ENCODE measurements around the gene CFAP91. TPM values are rescaled to one million over a fixed set of nuclear protein-coding genes. Genes with fewer than 3 reads are reported as not detected.
A peak's percentile ranks its signal among the peaks of the same experiment; 100 is the strongest.

The CFAP91 gene
- total and polyA plus RNA-seq, 4 donors = 0.50 to 8.5 (median 3.7) TPM

DNA sequence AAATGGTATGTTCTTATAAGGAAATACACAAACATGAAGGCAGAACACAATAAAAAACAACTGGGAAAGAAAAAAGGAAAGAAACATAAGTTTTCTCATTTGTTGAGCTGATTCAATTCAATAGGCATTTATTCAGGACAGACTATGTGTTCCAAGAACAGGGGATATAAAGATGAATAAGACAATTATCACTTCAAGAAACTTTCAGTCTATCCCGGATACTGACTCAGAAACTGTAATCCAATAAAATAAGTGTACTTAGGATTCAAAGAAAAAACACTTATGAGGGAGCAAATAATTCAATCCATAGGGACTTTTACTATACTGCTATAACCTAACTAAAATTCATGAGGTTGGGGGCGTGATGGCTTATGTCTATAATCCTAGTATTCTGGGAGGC lies 38.9 kb upstream of the CFAP91 start:
- H3K27ac ChIP-seq (ENCODE audit: low read depth in 1 of 2, low read length in 2 of 2) = no peak overlapping the region
- ATAC-seq (ENCODE audit: low FRiP score) (no peak), DNase-seq (no peak)
- H3K27me3 ChIP-seq (ENCODE audit: control insufficient read depth in 1 of 2, insufficient read depth in 2 of 2, low read length in 1 of 2) = no peaks in the 10 kb centered on the region
- no peak overlapping the region for H3K4me3 ChIP-seq (ENCODE audit: low read length in 2 of 2)
- no peaks in the 10 kb centered on the region for H3K36me3 ChIP-seq (ENCODE audit: control insufficient read depth in 1 of 2, insufficient read depth in 2 of 2, low read length in 1 of 2)
- 84 to 86% methylated on average over 2 of the region's 2 CpGs for WGBS, 2 donors
- no peaks in the 10 kb centered on the region for H3K9me3 ChIP-seq (ENCODE audit: control insufficient read depth, low read length)
- peaks cover 3 to 5% of the 10 kb centered on the region in 2 donors for H3K4me1 ChIP-seq (ENCODE audit: control insufficient read depth in 1 of 2, insufficient read depth in 2 of 2, low read length in 2 of 2)
- intact Hi-C loops (cut with DNase I) = no loop called here

DNA sequence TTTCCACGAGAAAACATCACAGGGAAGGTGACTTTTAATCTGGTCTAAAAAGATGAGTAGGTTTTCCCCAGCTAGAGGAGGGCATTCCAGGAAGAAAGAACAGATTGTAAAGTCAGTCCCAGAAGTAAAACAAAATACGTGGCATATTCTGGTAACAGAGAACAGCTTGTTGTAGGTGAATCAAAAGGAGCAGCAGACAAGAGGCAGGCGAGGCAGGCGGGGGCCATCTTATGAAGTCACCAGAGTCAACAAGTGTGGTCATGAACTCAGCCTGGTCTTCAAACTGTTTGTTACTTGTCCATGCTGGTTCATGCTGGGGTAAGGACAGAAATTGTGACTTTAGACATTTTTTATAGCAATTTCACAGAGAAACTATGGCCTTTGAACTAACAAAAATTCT lies 38.5 kb upstream of the CFAP91 start:
- ATAC-seq (ENCODE audit: low FRiP score) = no peak
- intact Hi-C loops (cut with DNase I) = no loop called here
- H3K36me3 ChIP-seq (ENCODE audit: control insufficient read depth in 1 of 2, insufficient read depth in 2 of 2, low read length in 1 of 2) = no peaks in the 10 kb centered on the region
- no peak overlapping the region for H3K4me3 ChIP-seq (ENCODE audit: low read length in 2 of 2)
- 72 to 78% methylated on average over 4 of the region's 4 CpGs for WGBS, 2 donors
- H3K4me1 ChIP-seq (ENCODE audit: control insufficient read depth in 1 of 2, insufficient read depth in 2 of 2, low read length in 2 of 2) = peaks cover 3 to 5% of the 10 kb centered on the region in 2 donors
- H3K9me3 ChIP-seq (ENCODE audit: control insufficient read depth, low read length) = no peaks in the 10 kb centered on the region
- H3K27ac ChIP-seq (ENCODE audit: low read depth in 1 of 2, low read length in 2 of 2) = no peak overlapping the region
- no peak for DNase-seq
- no peaks in the 10 kb centered on the region for H3K27me3 ChIP-seq (ENCODE audit: control insufficient read depth in 1 of 2, insufficient read depth in 2 of 2, low read length in 1 of 2)

DNA sequence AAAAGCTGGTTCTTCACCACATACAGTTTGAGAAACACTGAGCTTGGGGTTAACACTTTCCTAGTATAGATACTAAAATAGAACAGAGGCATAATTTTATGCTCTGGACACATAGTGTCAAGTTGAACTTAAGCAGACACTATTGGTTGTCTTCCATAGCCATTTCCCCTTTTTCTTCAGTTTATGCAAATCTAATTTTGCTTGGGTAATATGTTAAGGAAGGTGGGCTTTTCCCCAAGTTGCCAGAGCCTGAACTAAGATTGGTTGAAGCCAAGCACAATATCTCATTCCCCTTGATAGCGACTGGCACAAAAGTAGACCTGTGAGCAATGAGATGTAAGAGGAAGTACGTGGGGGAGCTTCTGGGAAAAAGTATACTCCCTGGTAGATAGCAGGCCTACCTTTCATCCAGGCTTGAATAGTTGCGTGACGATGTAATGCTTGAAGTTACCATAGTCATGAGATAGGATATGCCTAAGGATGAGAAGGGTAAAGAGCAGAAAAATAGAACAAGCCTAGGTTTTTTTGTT lies 37.9 kb upstream of the CFAP91 start:
- no peaks in the 10 kb centered on the region for H3K27me3 ChIP-seq (ENCODE audit: control insufficient read depth in 1 of 2, insufficient read depth in 2 of 2, low read length in 1 of 2)
- peak overlapping the region in 1 of 2 donors; percentile 4 for H3K27ac ChIP-seq (ENCODE audit: low read depth in 1 of 2, low read length in 2 of 2)
- no peak overlapping the region for H3K4me3 ChIP-seq (ENCODE audit: low read length in 2 of 2)
- intact Hi-C loops (cut with DNase I) = no loop called here
- H3K9me3 ChIP-seq (ENCODE audit: control insufficient read depth, low read length) = no peaks in the 10 kb centered on the region
- DNase-seq (no peak), ATAC-seq (ENCODE audit: low FRiP score) (no peak)
- H3K4me1 ChIP-seq (ENCODE audit: control insufficient read depth in 1 of 2, insufficient read depth in 2 of 2, low read length in 2 of 2) = peaks cover 4 to 6% of the 10 kb centered on the region in 2 donors
- 57 to 64% methylated on average over 4 of the region's 4 CpGs for WGBS, 2 donors
- H3K36me3 ChIP-seq (ENCODE audit: control insufficient read depth in 1 of 2, insufficient read depth in 2 of 2, low read length in 1 of 2) = no peaks in the 10 kb centered on the region

DNA sequence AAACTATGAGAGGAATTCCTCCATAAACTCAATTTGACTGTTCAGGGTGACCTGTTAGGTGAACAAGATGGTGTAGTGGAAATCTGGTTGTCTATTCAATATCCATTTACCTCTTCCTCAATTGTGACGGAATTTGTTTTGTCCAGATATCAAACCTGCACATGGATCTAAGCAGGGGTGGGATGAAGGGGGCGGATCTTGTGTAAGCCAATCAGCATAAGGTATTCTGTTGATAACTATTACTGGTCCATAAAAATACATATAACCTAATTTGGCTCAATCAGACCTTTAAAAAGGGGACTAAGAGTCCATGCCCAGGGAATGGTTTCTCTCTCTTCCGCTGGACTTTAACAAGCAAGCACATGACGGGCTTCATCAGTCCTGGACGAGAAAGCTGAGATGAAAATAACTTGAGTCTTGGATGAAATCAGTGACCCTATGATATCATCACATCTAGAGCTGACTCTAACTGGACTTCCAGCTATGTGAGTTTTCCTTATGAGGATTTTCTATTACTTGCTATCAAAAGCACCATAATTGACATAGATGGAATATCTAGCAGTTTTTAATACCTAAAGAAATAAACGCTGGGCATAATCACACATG lies 36.8 kb upstream of the CFAP91 start:
- Histone ChIP-seq H3K4me3 (ENCODE audit: low read length in 2 of 2) (no peak overlapping the region), H3K9me3 (ENCODE audit: control insufficient read depth, low read length) (no peaks in the 10 kb centered on the region), H3K36me3 (ENCODE audit: control insufficient read depth in 1 of 2, insufficient read depth in 2 of 2, low read length in 1 of 2) (no peaks in the 10 kb centered on the region), H3K27me3 (ENCODE audit: control insufficient read depth in 1 of 2, insufficient read depth in 2 of 2, low read length in 1 of 2) (no peaks in the 10 kb centered on the region), H3K4me1 (ENCODE audit: control insufficient read depth in 1 of 2, insufficient read depth in 2 of 2, low read length in 2 of 2) (peaks cover 2 to 4% of the 10 kb centered on the region in 2 donors), H3K27ac (ENCODE audit: low read depth in 1 of 2, low read length in 2 of 2) (no peak overlapping the region)
- no peak for DNase-seq
- peak; percentile 56 for ATAC-seq (ENCODE audit: low FRiP score)
- intact Hi-C loops (cut with DNase I) = no loop called here
- 57 to 63% methylated on average over 6 of the region's 6 CpGs for WGBS, 2 donors

DNA sequence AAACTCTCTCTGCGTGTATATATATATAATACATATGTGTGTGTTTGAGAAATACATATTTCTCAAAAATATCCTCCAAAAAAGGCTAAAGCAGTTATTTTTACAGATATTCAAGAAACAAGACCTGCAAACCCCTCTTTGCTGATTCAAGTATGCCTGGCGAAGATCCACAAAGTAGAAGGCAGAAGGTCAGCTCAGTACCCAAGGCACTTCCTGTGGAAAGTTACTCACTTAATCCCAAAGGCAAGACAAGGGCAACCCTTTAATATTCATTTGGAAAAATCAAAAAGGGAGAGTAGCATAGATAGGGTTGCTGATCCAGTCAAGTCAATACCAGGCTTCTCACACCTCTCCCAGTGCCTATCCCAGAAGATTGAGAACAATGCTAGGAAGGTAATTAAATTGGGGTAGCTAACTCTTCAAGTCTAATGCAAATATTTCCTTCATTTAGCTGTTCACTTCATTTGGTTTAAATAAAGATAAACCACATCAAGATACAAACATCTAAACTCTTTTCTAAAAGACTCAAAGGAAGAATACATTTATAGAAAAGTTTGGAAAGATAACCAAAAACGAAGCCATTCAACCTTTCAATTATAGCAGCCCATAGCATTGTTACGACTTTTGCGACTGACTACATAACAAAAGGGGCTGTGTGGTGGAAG lies 32.8 kb upstream of the CFAP91 start:
- intact Hi-C loops (cut with DNase I) = loop anchor here (5.0 to 10.0 kb wide), 2 partner anchors 33 to 175 kb away; partner anchors contain the start of gene TIMMDC1 (in 1 of the 2)
- ATAC-seq (ENCODE audit: low FRiP score) (no peak), DNase-seq (no peak)
- 89 to 94% methylated on average over 5 of the region's 5 CpGs for WGBS, 2 donors
- H3K36me3 ChIP-seq (ENCODE audit: control insufficient read depth in 1 of 2, insufficient read depth in 2 of 2, low read length in 1 of 2) = peaks cover 0 to 3% of the 10 kb centered on the region in 2 donors
- no peak overlapping the region for H3K4me3 ChIP-seq (ENCODE audit: low read length in 2 of 2)
- H3K27me3 ChIP-seq (ENCODE audit: control insufficient read depth in 1 of 2, insufficient read depth in 2 of 2, low read length in 1 of 2) = no peaks in the 10 kb centered on the region
- H3K4me1 ChIP-seq (ENCODE audit: control insufficient read depth in 1 of 2, insufficient read depth in 2 of 2, low read length in 2 of 2) = peaks cover 2 to 3% of the 10 kb centered on the region in 2 donors
- H3K27ac ChIP-seq (ENCODE audit: low read depth in 1 of 2, low read length in 2 of 2) = no peak overlapping the region
- no peaks in the 10 kb centered on the region for H3K9me3 ChIP-seq (ENCODE audit: control insufficient read depth, low read length)

DNA sequence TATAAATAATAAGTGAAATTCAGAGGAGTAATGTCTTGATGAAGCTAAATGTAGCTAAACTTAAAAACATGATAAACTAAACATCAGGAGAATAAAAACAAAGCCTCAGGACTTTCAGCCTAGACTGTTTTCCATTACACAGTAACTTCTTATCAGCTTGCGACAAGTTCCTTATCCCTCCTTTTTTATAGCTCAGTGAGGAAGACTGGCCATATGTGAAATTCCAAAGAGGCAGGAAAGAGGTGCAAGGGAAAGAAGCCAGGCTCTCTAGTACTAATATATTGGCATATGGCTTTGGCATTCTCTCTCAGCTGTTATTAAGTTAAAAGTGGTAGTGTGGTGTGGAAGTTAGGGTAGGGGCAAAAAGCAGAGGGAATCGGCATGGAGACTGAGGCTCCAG lies 30.0 kb upstream of the CFAP91 start:
- ATAC-seq (ENCODE audit: low FRiP score) = no peak
- no peak overlapping the region for H3K4me3 ChIP-seq (ENCODE audit: low read length in 2 of 2)
- peaks cover 2 to 3% of the 10 kb centered on the region in 2 donors for H3K4me1 ChIP-seq (ENCODE audit: control insufficient read depth in 1 of 2, insufficient read depth in 2 of 2, low read length in 2 of 2)
- H3K27ac ChIP-seq (ENCODE audit: low read depth in 1 of 2, low read length in 2 of 2) = no peak overlapping the region
- WGBS, 2 donors = 41 to 47% methylated on average over 2 of the region's 2 CpGs
- peaks cover 0 to 3% of the 10 kb centered on the region in 2 donors for H3K36me3 ChIP-seq (ENCODE audit: control insufficient read depth in 1 of 2, insufficient read depth in 2 of 2, low read length in 1 of 2)
- intact Hi-C loops (cut with DNase I) = loop anchor here (1.0 to 10.0 kb wide), 3 partner anchors 35 to 178 kb away; partner anchors contain the start of genes ADPRH (in 1 of the 2) and TIMMDC1 (in 1 of the 2)
- H3K27me3 ChIP-seq (ENCODE audit: control insufficient read depth in 1 of 2, insufficient read depth in 2 of 2, low read length in 1 of 2) = no peaks in the 10 kb centered on the region
- H3K9me3 ChIP-seq (ENCODE audit: control insufficient read depth, low read length) = no peaks in the 10 kb centered on the region
- DNase-seq = no peak

DNA sequence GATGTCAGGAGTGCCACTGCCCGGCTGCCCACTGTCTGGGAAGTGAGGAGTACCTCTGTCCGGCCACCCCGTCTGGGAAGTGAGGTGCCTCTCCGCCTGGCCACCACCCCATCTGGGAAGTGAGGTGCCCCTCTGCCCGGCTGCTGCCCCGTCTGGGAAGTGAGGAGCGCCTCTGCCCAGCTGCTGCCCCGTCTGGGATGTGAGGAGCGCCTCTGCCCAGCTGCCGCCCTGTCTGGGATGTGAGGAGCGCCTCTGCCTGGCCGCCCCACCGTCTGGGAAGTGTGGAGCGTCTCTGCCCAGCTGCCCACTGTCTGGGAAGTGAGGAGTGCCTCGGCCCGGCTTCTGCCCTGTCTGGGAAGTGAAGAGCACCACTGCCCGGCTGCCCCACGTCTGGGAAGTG lies 28.9 kb upstream of the CFAP91 start:
- intact Hi-C loops (cut with DNase I) = loop anchor here (5.0 to 10.0 kb wide), 2 partner anchors 37 to 179 kb away; partner anchors contain the start of gene TIMMDC1 (in 1 of the 2)
- ATAC-seq (ENCODE audit: low FRiP score) (no peak), DNase-seq (peak in 1 of 2 donors; percentile 73)
- no peak overlapping the region for H3K27ac ChIP-seq (ENCODE audit: low read depth in 1 of 2, low read length in 2 of 2)
- no peak overlapping the region for H3K4me3 ChIP-seq (ENCODE audit: low read length in 2 of 2)
- WGBS, 2 donors = 87 to 92% methylated on average over 18 of the region's 18 CpGs
- peaks cover 0 to 3% of the 10 kb centered on the region in 2 donors for H3K36me3 ChIP-seq (ENCODE audit: control insufficient read depth in 1 of 2, insufficient read depth in 2 of 2, low read length in 1 of 2)
- no peaks in the 10 kb centered on the region for H3K9me3 ChIP-seq (ENCODE audit: control insufficient read depth, low read length)
- peaks cover 2 to 3% of the 10 kb centered on the region in 2 donors for H3K4me1 ChIP-seq (ENCODE audit: control insufficient read depth in 1 of 2, insufficient read depth in 2 of 2, low read length in 2 of 2)
- no peaks in the 10 kb centered on the region for H3K27me3 ChIP-seq (ENCODE audit: control insufficient read depth in 1 of 2, insufficient read depth in 2 of 2, low read length in 1 of 2)

DNA sequence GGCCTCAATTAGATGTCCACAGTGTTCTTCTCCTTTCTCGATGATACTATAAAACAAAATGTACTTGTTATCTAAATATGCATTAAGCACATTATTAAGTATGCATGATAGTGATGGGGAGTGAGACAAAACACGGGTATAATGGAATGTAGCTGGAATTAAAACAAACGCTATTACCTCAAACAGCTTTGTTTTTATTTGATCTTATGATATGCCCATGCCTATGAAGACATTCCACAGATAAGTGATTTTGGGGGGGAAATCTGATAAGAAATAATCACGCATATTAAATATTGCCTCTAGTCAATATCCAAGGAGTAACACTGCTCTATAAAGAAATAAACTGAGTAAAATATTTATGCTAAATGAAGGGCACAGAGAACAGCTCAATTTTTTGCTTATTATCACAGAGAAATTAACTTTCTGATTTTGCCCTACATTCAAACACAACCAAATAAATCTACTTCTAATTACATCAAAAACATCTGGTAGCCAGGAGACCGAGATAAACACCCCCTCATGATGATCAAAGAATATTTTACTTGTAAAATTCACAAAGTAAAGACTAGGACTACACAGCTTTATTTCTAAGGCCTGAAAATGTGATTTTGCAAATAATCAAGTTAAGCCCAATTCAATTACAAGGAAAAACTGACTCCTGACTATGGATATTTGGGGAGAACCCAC lies 27.5 kb upstream of the CFAP91 start:
- no peaks in the 10 kb centered on the region for H3K4me1 ChIP-seq (ENCODE audit: control insufficient read depth in 1 of 2, insufficient read depth in 2 of 2, low read length in 2 of 2)
- H3K27me3 ChIP-seq (ENCODE audit: control insufficient read depth in 1 of 2, insufficient read depth in 2 of 2, low read length in 1 of 2) = no peaks in the 10 kb centered on the region
- H3K9me3 ChIP-seq (ENCODE audit: control insufficient read depth, low read length) = no peaks in the 10 kb centered on the region
- WGBS, 2 donors = 67 to 74% methylated on average over 5 of the region's 5 CpGs
- ATAC-seq (ENCODE audit: low FRiP score) (no peak), DNase-seq (no peak)
- no peak overlapping the region for H3K27ac ChIP-seq (ENCODE audit: low read depth in 1 of 2, low read length in 2 of 2)
- H3K4me3 ChIP-seq (ENCODE audit: low read length in 2 of 2) = no peak overlapping the region
- H3K36me3 ChIP-seq (ENCODE audit: control insufficient read depth in 1 of 2, insufficient read depth in 2 of 2, low read length in 1 of 2) = peaks cover 0 to 3% of the 10 kb centered on the region in 2 donors
- intact Hi-C loops (cut with DNase I) = loop anchor here in 1 of 2 donors (10.0 kb wide), 1 partner anchor 181 kb away; the partner anchor contains the start of gene TIMMDC1
